Measurements from ENCODE around the gene GRID1. TPM values are rescaled to one million over a fixed set of nuclear protein-coding genes. Genes with fewer than 3 reads are reported as not detected.

GRID1 gene
- polyA plus RNA-seq, 1 experiment: 0.49 TPM

GRCh38 chr10:86329896-86330680 is 36.5 kb downstream of the GRID1 start:
- no peak for DNase-seq (ENCODE audit: low read depth)
- Histone ChIP-seq H3K27me3 (ENCODE audit: control insufficient read depth, insufficient read depth, low read length) (no peaks in the 10 kb centered on the region), H3K36me3 (ENCODE audit: control insufficient read depth, insufficient read depth, low read length) (no peaks in the 10 kb centered on the region), H3K4me3 (ENCODE audit: low read depth, low read length) (no peak overlapping the region)
- TF ChIP-seq CTCF (IDR thresholded peaks at IDR 0.05; ENCODE audit: insufficient read depth, low read depth, low read length): no peak
- CTCF ChIA-PET: interaction anchor here (0.7 kb wide), 1 partner anchor 16 kb away, joined by 4 read pairs; no protein-coding TSS in a partner anchor
- POLR2A ChIA-PET: no interaction called here

GRCh38 chr10:86329093-86329710 is 37.4 kb downstream of the GRID1 start:
- no peak overlapping the region for H3K4me3 ChIP-seq (ENCODE audit: low read depth, low read length)

GRCh38 chr10:86327954-86328725 is 38.5 kb downstream of the GRID1 start:
- no peak for TF ChIP-seq CTCF (IDR thresholded peaks at IDR 0.05; ENCODE audit: insufficient read depth, low read depth, low read length)
- H3K27me3 ChIP-seq (ENCODE audit: control insufficient read depth, insufficient read depth, low read length): no peaks in the 10 kb centered on the region
- no peak for DNase-seq (ENCODE audit: low read depth)
- H3K4me3 ChIP-seq (ENCODE audit: low read depth, low read length): no peak overlapping the region
- ChIA-PET CTCF (no interaction called here), POLR2A (no interaction called here)
- no peaks in the 10 kb centered on the region for H3K36me3 ChIP-seq (ENCODE audit: control insufficient read depth, insufficient read depth, low read length)

More at GRCh38 chr10:86329093-86329710, 37.4 kb downstream of the GRID1 start:
- no peaks in the 10 kb centered on the region for H3K36me3 ChIP-seq (ENCODE audit: control insufficient read depth, insufficient read depth, low read length)
- ChIA-PET POLR2A (no interaction called here), CTCF (no interaction called here)
- DNase-seq (ENCODE audit: low read depth): no peak
- TF ChIP-seq CTCF (IDR thresholded peaks at IDR 0.05; ENCODE audit: insufficient read depth, low read depth, low read length): no peak
- H3K27me3 ChIP-seq (ENCODE audit: control insufficient read depth, insufficient read depth, low read length): no peaks in the 10 kb centered on the region

- no peak for TF ChIP-seq CTCF (IDR thresholded peaks at IDR 0.05; ENCODE audit: insufficient read depth, low read depth, low read length)
- POLR2A ChIA-PET: no interaction called here
These were observed 41.4 kb downstream of the GRID1 start for GRCh38 chr10:86325158-86325557.

GRCh38 chr10:86321568-86321967 is 45.0 kb downstream of the GRID1 start:
- no peak for TF ChIP-seq CTCF (IDR thresholded peaks at IDR 0.05; ENCODE audit: insufficient read depth, low read depth, low read length)
- no peaks in the 10 kb centered on the region for H3K36me3 ChIP-seq (ENCODE audit: control insufficient read depth, insufficient read depth, low read length)
- POLR2A ChIA-PET: no interaction called here

More at GRCh38 chr10:86325158-86325557, 41.4 kb downstream of the GRID1 start:
- CTCF ChIA-PET: no interaction called here
- Histone ChIP-seq H3K27me3 (ENCODE audit: control insufficient read depth, insufficient read depth, low read length) (no peaks in the 10 kb centered on the region), H3K36me3 (ENCODE audit: control insufficient read depth, insufficient read depth, low read length) (no peaks in the 10 kb centered on the region), H3K4me3 (ENCODE audit: low read depth, low read length) (no peak overlapping the region)
- DNase-seq (ENCODE audit: low read depth): no peak

More at GRCh38 chr10:86321568-86321967, 45.0 kb downstream of the GRID1 start:
- CTCF ChIA-PET: no interaction called here
- no peaks in the 10 kb centered on the region for H3K27me3 ChIP-seq (ENCODE audit: control insufficient read depth, insufficient read depth, low read length)
- no peak overlapping the region for H3K4me3 ChIP-seq (ENCODE audit: low read depth, low read length)
- no peak for DNase-seq (ENCODE audit: low read depth)
